C4-2B (cell line): ENCODE data around the gene CEP89.

ENCODE experiments used
- CTCF ChIP-seq: fragments of 450-650 bp; conservative IDR thresholded peaks from 2 replicates; pipeline ENCODE4 v1.5.1; 2017; ENCODE audit warnings: mild to moderate bottlenecking
- ZFX ChIP-seq: fragments of 450-650 bp; IDR thresholded peaks from 2 replicates; pipeline ENCODE4 v1.6.1; 2017

GRCh38 chr19:32895384-32895783 is 76.4 kb downstream of the CEP89 start:
- no peak for TF ChIP-seq CTCF
- TF ChIP-seq ZFX = no peak
